ENCODE results near the gene ZNF774. TPM values are rescaled to one million over a fixed set of nuclear protein-coding genes. Genes with fewer than 3 reads are reported as not detected.
A peak's percentile ranks its signal among the peaks of the same experiment; 100 is the strongest.
"Not testable (repeated sequence)": the region's sequence is repeated elsewhere in the genome, so short reads cannot be mapped to it uniquely, and the experiment has no call there.

Gene ZNF774
- 8.9 TPM for total RNA-seq

DNA sequence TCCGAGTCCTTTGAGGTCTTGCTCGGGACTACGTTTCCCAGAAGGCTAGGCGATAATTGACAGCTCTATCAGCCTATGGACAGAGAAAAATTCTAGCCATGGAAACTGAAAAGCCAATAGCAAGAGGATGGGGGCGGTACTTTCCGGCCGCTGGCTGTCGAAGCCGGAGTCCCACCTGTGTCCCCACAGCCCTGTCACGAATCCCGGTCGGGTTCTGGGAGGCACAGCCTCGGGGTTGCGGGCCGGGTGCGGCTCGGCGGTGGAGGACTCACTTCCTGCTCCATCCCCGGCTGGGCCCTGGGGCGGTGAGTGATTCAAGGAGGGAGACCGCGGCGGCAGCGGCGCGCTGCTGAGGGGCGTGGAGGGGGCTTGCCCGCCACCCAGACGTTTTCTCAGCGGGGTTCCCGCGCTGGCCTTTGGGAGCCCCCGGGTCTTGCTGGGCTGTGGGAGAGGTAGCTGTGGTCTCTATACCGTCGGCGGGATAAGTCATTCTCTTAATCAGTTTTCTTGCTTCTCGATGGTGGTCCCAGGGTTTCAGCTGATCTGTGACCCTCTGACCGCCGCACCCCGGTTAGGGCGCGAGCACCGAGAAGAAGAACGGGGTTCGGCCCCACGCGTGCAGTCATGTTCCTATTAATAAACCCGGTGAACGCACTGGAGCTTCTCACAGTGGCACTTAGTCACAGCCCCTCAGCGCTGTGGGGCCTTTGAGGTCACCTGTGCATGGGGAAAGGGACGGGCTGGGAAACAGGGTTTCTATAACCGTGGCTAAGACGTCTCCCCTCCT, at the start of gene ZNF774:
TSS of gene ZNF774 (plus strand) at position 178 of the 787 bp plus-strand sequence. CDS start 2,377 bp downstream, outside the sequence.
- peak; percentile 93 for DNase-seq (ENCODE audit: low spot score)

DNA sequence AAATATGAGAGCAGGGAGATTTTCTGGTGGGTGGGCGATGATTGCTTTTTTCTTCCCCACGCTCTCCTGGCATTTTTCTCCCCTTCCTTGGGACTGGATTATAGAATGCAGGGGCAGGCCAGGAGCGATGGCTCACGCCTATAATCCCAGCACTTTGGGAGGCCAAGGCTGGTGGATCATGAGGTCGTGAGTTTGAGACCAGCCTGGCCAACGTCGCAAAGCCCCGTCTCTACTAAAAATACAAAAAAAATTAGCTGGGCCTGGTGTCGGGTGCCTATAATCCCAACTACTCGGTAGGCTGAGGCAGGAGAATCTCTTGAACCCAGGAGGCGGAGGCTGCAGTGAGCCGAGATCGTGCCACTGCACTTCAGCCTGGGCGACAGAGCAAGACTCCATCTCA, 46.7 kb upstream of the ZNF774 start:
- not testable (repeated sequence) for DNase-seq (ENCODE audit: low spot score)

DNA sequence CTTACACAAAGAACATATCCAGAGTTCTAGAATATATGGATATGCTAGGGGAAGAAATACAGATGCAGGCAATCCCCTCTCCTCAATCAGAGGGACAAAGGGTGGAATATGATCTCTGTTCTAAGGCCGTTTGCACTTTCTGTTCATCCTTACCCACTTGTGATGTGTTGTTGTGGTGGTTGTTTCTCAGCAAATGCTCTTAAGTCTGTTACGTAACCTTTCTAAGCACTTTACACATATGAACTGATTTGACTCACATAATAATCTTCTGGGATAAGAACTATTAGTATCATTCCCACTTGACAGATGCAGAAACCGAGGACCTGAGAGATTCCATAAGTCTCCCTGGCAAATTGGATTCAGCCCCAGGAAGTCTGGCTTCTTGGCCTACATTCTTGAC, 46.2 kb upstream of the ZNF774 start:
- DNase-seq (ENCODE audit: low spot score), result no peak

DNA sequence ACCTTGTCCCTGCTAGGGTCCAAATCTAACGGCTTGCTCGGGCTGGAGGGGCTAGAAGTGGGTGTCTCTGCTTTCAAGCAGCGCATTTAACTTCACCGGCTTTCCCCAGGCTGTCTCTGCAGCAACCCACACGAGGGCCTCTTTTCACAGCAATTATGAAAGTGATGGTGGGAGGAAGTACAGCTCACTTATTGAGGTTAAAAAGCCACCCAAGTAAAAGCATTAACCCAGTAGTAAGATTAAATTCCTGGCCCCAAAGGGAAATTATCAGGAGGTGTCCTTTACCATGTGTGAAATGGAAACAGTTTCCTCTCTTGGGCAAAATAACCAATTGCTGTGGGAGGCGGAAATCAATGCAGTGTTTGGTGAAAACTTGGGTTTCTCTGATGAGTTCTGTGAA, 45.5 kb upstream of the ZNF774 start:
- DNase-seq (ENCODE audit: low spot score), result no peak

DNA sequence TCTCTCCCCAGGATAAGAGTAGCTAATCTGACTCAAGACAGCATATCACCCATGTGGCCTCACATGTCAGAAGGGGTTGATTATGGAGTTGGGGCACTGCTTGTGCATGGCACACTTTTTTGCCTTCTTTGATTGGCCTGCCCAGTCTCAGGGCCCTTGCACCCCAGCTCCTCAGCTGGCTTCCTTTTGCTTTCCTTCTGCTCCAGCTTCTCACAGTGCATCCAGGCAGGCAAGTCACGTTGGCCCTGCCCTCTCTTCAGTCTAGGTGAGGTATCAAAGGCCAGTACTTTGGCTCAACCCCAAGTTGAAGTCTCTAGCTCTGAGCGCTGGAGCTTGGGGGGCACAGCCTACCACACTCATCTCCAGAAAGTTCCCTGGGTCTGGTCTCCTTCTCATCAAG, 44.4 kb upstream of the ZNF774 start:
- no peak for DNase-seq (ENCODE audit: low spot score)

DNA sequence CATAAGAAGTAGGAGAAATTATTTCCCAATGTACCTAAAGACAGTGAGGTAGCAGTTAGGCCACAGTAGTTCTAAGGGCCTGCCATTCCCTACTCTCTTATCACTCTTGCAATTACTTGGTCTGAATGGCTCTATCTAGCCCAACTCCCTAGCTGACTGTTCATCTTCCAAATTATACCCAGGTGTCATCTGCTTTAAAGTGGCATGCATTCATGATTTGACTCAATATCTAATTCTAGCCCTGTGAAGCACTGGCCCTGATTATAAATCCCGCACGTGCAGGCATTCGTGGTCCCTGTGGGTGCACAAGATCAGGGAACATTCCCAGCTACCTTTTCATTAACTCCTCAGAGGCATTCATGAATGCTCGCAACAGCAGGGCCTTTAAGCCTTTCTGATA, 43.1 kb upstream of the ZNF774 start:
- DNase-seq (ENCODE audit: low spot score), result no peak

DNA sequence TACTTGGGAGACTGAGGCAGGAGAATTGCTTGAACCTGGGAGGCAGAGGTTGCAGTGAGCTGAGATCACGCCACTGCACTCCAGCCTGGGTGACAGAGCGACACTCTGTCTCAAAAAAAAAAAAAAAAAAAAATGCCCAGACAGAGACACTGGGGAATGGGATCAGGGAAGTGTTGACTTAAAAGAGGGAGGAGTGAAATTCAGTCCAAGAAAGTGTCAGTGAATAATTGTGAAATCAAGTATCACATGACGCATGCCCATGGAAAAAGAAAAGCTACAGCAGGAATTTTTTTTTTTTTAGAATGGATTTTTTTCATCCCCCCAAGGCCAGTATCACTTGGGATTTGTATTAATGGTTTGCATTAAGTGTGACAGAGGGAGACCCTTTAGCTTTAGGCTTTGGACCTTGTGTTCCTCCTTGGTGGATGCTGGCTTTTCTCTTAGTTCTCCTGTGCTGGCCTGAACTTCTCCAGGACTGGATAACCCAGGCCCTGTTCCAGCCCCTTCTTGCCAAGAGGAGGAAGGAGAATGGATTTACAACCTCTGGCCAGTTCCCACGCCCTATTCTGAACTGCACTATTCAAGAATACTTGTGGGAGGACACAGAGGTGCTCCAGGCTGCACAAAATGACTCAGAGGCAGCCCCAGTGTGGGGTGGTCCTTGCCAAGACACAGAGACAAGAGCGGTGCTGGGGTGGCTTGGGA, 36.7 kb upstream of the ZNF774 start:
- peak; percentile 85 for DNase-seq (ENCODE audit: low spot score)

DNA sequence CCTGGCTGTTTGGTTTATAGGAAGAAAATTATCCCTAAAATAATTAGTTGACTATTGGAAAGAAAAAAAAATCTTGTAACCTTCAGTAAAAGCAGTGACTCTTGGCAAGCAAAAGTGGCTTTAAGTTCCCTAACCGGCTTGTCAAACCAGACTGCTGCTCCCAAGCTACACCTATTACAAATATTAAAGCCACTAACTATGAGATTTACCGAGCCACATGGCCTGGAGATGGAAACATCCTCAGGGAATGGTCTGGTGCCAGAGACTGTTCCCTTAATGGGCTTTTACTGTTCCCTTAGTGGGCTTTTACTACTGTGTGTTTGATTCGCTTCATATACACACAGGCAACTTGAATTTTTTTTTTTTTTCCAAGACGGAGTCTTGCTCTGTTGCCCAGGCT, 35.9 kb upstream of the ZNF774 start:
- no peak for DNase-seq (ENCODE audit: low spot score)

DNA sequence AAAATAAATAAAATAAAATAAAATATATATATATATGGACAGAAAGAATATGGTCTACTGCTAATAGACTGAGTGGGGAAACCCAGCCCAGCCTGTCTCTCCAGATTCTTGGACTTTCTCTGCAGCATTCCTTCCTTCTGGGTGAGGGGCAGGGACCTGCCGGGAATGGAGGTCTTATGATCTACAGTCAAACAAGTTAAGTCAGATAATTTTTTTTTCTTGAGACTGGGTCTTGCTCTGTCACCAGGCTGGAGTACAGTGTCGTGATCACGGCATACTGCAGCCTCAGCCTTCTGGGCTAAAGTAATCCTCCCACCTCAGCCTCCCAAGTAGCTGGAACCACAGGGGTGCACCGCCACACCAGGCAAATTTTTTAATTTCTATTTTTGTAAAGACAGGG, 33.5 kb upstream of the ZNF774 start:
- no peak for DNase-seq (ENCODE audit: low spot score)

DNA sequence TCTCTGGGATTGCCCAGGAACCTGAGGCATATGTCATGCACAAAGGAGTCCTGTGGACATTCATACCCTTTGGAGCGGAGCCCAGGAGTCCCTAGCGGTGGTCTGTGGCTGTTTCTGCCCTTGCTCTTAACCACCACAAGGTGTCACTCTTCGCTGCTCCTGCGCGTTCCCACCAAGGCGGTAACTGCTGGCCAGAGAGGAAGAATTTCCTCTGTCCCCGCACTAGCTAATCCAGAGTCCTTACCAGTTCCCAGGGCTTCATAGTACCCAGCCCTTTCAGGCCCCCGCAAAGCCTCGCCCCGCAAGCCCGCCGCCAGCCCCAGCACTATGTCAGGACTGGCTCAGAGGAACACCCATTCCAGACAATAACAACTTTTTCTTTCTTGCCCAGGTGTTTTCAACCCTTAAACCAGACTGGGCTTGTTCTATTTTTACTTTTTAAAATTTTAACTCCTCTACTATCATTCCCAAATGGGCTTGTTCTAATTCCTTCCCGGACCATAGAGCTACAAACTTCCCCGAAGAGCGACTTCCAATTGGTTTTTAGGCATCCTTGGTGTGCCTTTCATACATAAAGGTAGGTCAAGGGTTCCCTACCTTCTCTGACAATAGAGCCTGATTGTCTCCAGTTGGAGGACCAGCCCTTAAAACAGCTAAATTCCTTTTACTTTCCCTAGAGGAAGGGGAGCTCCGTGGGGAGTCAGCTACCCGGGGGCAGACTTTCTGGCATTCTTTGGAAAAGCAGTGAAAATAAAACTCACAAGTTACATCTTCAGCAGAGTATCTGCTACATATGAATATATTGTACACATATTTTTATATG, 31.8 kb upstream of the ZNF774 start:
- peak; percentile 82 for DNase-seq (ENCODE audit: low spot score)

DNA sequence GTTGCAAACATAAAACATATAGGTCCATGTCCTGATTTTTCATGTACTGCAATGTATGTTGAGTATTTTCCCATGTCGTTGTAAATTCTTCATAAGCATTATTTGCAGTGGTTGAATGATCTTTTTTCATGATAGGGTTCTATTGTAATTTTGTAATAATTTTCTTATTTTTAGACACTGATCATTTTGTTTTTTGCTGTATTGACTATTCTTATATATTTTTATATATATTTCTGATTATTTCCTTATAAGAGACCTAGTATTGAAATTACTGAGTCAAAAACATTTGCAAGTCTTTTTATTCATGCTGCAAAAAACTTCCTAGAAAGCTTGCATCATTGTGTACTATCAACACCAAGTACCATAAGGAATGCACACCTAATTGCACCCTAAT, 31.2 kb upstream of the ZNF774 start:
- DNase-seq (ENCODE audit: low spot score), result no peak

DNA sequence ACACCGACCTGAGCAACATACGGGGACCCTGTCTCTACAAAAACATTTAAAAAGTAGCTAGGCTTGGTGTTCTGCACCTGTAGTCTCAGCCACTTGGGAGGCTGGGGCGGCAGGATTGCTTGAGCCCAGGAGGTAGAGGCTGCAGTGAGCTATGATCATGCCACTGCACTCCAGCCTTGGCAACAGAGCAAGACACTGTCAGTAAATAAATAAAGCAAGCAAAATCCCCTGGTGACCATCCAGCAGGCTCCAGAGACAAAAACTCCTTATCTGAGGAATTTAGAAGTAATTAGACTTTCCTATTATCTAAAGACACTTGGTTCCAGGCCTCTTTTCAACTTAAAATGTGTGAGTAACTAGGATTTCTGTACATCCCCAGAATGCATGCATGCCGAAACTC, 29.5 kb upstream of the ZNF774 start:
- no peak for DNase-seq (ENCODE audit: low spot score)

DNA sequence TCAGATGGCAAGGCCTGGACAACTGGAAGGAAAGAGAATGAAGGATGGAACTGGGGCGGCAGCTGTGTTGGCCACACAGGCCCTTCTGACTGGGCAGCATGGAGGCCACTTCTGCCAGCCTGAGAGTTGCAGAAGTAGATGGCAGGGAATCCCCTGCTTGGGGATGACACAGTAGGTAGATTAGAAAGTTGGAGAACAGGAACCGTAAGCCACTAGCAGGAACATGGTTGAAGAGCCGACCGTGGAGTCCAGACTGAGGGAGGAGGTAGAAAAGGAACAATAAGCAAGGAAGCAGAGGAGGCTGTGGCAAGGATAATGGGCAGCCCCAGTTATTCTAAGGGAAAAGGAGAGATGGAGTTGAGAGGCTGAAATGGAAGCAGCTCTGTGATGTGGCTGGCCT, 26.4 kb upstream of the ZNF774 start:
- DNase-seq (ENCODE audit: low spot score), result no peak

DNA sequence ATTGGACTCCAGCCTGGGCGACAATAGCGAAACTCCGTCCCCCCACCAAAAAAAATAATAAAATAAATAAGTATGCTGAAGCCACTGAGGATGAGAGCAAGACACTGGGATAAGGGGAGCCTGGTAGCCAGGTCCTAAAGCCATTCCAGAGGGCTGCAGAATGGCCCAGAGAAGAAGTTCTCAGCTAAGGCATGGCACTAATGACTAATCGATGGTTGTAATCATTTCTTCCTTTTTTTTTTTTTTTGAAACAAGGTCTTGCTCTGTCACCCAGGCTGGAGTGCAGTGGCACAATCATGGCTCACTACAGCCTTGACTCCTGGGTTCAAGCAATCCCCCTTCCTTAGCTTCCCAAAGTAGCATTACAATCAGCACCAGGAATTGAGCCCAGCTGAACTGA, 25.6 kb upstream of the ZNF774 start:
- no peak for DNase-seq (ENCODE audit: low spot score)

DNA sequence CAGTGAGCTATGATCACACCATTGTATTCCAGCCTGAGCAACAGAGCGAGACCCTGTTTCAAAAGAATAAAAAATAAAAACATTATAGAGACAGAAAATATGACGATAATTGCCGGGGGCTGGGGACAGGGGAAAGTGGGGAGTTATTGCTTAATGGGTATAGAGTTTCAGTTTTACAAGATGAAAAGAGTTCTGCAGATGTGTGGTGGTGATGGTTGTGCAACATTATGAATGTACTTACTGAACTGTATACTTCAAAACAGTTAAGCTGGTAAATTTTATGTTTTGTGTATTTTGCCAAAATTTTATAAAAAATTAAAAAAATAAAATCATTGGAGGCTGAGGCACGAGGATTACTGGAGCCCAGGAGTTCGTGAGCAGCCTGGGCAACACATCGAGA, 24.8 kb upstream of the ZNF774 start:
- no peak for DNase-seq (ENCODE audit: low spot score)

DNA sequence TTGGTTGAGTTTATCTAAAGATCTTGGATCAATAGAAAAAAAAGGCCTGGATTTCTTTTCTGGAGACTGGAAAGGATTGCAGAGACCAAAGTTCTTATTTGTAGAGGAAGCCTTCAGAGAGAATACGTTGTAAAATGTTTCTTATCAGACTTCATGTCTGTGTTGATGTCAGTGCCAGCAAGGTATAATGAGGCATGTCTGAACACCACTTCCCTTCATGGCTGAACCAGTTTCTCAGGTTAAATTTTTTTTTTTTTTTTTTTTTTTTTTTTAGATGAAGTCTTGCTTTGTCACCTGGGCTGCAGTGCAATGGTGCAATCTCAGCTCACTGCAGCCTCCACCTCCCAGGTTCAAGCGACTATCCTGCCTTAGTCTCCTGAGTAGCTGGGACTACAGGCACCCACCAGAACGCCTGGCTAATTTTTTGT, 17.8 kb upstream of the ZNF774 start:
- no peak for DNase-seq (ENCODE audit: low spot score)

DNA sequence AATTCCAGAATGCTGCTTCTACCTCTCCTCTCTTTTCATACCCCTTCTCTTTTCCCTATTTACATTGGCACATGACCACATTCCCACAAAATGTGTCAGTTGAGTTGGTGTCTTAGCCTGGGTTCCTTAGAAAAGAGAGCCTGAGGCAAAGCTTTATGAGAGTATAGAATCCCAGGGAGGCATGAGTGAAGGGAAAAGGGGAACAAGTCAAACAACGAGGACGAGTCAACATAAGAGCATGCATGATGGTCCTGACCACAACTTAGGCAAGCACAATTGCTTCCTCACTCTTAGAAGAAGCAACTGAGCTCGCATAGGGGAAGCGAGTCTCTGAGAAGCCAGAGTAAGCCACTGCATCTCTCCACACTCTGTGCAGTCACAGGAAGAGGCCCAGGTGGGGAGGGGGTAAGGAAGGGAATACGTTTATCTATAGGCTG, 15.4 kb upstream of the ZNF774 start:
- no peak for DNase-seq (ENCODE audit: low spot score)

DNA sequence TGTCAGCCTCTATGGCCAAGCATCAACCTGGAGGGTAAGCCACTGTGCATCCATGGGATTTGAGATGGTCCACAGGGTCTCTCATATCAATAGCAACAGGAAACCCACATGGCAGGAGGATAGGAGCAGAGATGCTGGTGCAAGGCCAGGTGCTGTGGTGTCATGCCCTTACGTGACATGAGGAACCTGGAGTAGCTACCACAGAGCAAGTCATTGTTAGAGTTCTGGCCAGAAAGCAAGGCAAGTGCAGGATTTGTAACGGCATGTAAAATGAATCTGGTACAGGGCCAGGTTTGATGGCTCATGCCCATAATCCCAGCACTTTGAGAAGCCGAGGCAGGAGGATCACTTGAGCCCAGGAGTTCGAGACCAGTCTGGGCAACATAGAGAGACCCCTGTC, 14.8 kb upstream of the ZNF774 start:
- DNase-seq (ENCODE audit: low spot score), result no peak

DNA sequence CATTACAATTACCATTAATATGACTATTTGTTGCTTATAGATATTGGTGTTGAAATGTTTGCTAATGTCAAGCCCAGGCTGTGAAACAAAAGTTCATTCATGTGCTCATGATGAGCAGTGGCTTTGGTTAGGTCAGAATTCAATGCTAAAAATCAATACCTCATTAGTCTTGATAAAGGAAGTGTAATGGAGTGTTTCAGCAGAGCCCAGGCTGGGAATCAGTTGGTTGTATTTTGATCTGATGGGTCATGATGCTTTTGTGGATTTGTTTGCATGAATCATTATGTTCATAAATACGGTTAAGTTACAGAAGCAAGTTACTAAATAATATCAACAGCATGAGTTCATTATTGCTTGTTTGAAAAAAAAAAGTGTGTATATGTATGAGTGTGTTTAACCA, 13.6 kb upstream of the ZNF774 start:
- no peak for DNase-seq (ENCODE audit: low spot score)

DNA sequence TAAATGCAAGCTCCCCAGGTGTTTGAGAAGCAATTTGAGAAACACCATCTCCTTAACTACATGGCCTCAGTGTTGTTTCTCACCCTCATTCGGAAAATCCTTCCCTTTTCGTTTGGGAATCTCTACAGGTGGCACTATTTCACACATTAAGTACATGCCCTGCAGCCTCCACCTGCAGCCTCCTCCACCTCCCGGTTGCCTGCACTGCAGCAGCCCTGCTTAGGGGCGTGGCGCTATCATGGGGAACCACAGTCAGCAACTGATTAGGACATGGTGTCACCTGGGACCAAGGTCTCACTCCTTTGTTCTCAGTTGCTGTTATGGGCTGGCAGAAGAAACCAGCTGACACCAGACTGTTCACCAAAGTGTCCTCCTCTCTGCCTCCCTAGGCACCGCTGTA, 11.7 kb upstream of the ZNF774 start:
- no peak for DNase-seq (ENCODE audit: low spot score)

DNA sequence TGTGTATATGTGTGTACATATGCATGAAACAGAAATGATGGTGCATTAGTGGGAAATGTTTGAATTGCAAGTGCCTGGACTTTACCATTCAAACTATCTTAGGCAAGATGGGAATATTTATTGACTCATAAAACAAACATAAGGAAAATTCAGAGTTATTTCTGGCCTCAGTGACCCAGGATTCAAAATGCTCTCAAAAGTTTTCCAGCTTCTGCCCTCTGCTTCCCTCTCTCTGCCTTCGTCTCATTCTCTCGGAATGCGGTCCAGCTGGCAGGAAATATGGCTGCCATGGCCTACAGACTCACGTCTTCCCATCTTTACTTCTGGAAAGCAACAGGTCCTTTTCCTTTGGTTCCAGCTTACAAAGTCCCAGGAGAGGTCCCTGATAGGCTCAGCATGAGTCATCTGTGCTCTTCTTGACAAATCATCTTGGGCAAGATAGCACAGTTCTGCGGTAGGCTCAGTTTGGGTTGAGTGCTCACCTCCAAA, 8.7 kb upstream of the ZNF774 start:
- no peak for DNase-seq (ENCODE audit: low spot score)

DNA sequence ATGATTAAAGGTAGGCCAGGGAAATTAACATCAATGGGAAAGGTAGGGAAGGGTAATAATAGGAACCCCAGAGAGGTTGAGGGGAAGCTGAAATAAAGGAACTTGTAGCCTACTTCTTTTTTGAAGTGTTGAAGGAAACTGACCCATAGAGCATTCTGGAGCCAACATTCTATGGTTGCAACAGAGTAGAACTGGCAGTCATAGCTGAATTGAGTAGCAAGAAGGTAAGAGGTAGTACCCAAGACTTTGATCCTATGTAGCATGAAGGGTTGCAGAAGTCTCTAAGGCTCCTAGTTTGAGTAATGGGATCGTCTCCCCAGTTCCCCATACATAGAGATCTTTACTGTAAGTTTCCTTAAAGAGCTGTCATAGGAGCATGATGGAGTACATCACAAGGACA, 7.4 kb upstream of the ZNF774 start:
- DNase-seq (ENCODE audit: low spot score), result no peak

Measured in ureter (tissue), 1 donor.